ENCODE measurements around the gene RASSF1. TPM values are rescaled to one million over a fixed set of nuclear protein-coding genes. Genes with fewer than 3 reads are reported as not detected.

RASSF1 gene
- total RNA-seq, 1 experiment from 2014 or later: 32.0 TPM

GRCh38 chr3:50355829-50356552 lies 15.4 kb upstream of the RASSF1 start:
- peaks cover 18% of the 10 kb centered on the region for H3K4me1 Mint-ChIP-seq (ENCODE audit: insufficient read depth, unreplicated experiment)
- H3K9me3 Mint-ChIP-seq (ENCODE audit: unreplicated experiment): no peaks in the 10 kb centered on the region
- CTCF ChIA-PET: interaction anchor here (0.7 to 2.6 kb wide), 6 partner anchors 8 to 1161 kb away, joined by 3 to 24 read pairs (median 4); no protein-coding TSS in a partner anchor
- TF ChIP-seq, protein P1, sequence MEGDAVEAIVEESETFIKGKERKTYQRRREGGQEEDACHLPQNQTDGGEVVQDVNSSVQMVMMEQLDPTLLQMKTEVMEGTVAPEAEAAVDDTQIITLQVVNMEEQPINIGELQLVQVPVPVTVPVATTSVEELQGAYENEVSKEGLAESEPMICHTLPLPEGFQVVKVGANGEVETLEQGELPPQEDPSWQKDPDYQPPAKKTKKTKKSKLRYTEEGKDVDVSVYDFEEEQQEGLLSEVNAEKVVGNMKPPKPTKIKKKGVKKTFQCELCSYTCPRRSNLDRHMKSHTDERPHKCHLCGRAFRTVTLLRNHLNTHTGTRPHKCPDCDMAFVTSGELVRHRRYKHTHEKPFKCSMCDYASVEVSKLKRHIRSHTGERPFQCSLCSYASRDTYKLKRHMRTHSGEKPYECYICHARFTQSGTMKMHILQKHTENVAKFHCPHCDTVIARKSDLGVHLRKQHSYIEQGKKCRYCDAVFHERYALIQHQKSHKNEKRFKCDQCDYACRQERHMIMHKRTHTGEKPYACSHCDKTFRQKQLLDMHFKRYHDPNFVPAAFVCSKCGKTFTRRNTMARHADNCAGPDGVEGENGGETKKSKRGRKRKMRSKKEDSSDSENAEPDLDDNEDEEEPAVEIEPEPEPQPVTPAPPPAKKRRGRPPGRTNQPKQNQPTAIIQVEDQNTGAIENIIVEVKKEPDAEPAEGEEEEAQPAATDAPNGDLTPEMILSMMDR (IDR thresholded peaks at IDR 0.05; ENCODE audit: unreplicated experiment): no peak
- peak overlapping the region; percentile 85 for H3K4me3 Mint-ChIP-seq (ENCODE audit: unreplicated experiment)
- peaks cover 34% of the 10 kb centered on the region for H3K36me3 Mint-ChIP-seq (ENCODE audit: insufficient read depth, unreplicated experiment)
- H3K27me3 Mint-ChIP-seq (ENCODE audit: insufficient read depth, unreplicated experiment): no peaks in the 10 kb centered on the region
- POLR2A ChIA-PET: interaction anchor here (0.7 to 1.8 kb wide), 3 partner anchors 9 to 256 kb away, joined by 3 to 14 read pairs (median 3); partner anchors contain the start of gene CISH
- no peak for DNase-seq (ENCODE audit: unreplicated experiment)
- intact Hi-C loops (cut with micrococcal nuclease): no loop called here
- BruUV-seq (replicated peaks): no TSS peak
- no peak overlapping the region for H3K27ac Mint-ChIP-seq (ENCODE audit: low read depth, unreplicated experiment)

DNA sequence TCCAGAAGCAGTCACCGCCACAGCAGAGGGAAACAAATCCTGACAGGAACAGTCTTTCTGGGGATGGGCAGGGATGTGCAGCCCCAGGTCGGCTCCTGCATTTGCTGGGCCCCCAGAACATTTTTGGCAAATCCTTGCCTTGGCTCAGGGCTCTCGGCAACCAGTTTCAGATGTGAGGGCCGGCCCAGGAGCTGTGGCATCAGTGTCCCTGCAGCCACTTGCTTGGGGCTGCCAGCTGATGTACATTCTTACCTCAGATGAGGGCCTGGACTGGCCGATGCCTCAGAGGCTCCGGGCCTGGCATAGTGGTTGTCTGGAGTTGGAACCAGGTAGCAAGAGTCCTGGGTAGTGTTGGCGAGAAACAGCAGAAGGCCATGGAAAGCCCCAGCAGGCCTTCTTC lies 14.2 kb upstream of the RASSF1 start:
- CTCF ChIA-PET: interaction anchor here (0.5 to 0.8 kb wide), 2 partner anchors 10 to 1085 kb away, joined by 3 to 9 read pairs; partner anchors contain the start of gene ZMYND10

GRCh38 chr3:50354186-50354764 lies 13.6 kb upstream of the RASSF1 start:
- Mint-ChIP-seq H3K9me3 (ENCODE audit: unreplicated experiment) (no peaks in the 10 kb centered on the region), H3K27me3 (ENCODE audit: insufficient read depth, unreplicated experiment) (no peaks in the 10 kb centered on the region), H3K36me3 (ENCODE audit: insufficient read depth, unreplicated experiment) (peaks cover 43% of the 10 kb centered on the region), H3K4me1 (ENCODE audit: insufficient read depth, unreplicated experiment) (peaks cover 25% of the 10 kb centered on the region), H3K4me3 (ENCODE audit: unreplicated experiment) (no peak overlapping the region), H3K27ac (ENCODE audit: low read depth, unreplicated experiment) (no peak overlapping the region)
- no peak for DNase-seq (ENCODE audit: unreplicated experiment)
- no TSS peak for BruUV-seq (replicated peaks)
- CTCF ChIA-PET: interaction anchor here (0.5 to 1.4 kb wide), 7 partner anchors 9 to 1316 kb away, joined by 3 to 9 read pairs (median 3); partner anchors contain the start of genes HYAL2, HYAL3, NAA80 and ZMYND10
- TF ChIP-seq, protein P1 (IDR thresholded peaks at IDR 0.05; ENCODE audit: unreplicated experiment): no peak
- POLR2A ChIA-PET: interaction anchor here (1.5 kb wide), 1 partner anchor 62 kb away, joined by 3 read pairs; the partner anchor contains the start of gene IFRD2
- intact Hi-C loops (cut with micrococcal nuclease): no loop called here

More for the DNA sequence above, 14.2 kb upstream of the RASSF1 start:
- H3K9me3 Mint-ChIP-seq (ENCODE audit: unreplicated experiment): no peaks in the 10 kb centered on the region
- H3K4me3 Mint-ChIP-seq (ENCODE audit: unreplicated experiment): no peak overlapping the region
- no peak overlapping the region for H3K27ac Mint-ChIP-seq (ENCODE audit: low read depth, unreplicated experiment)
- POLR2A ChIA-PET: interaction anchor here (0.6 to 1.5 kb wide), 3 partner anchors 63 to 209 kb away, joined by 3 read pairs; partner anchors contain the start of gene IFRD2
- BruUV-seq (replicated peaks): no TSS peak
- intact Hi-C loops (cut with micrococcal nuclease): no loop called here
- TF ChIP-seq, protein P1 (IDR thresholded peaks at IDR 0.05; ENCODE audit: unreplicated experiment): no peak
- H3K4me1 Mint-ChIP-seq (ENCODE audit: insufficient read depth, unreplicated experiment): peaks cover 24% of the 10 kb centered on the region
- peaks cover 41% of the 10 kb centered on the region for H3K36me3 Mint-ChIP-seq (ENCODE audit: insufficient read depth, unreplicated experiment)
- DNase-seq (ENCODE audit: unreplicated experiment): no peak
- no peaks in the 10 kb centered on the region for H3K27me3 Mint-ChIP-seq (ENCODE audit: insufficient read depth, unreplicated experiment)

Measured in MCF 10A (cell line).